CD4-positive, alpha-beta T cell treated with Interleukin-1 beta for 1 hour (primary cell): ENCODE data around the gene BICRA.

ENCODE experiments used
- DNase-seq, 2 donors: peaks; one replicate each; pipeline ENCODE4 v3.0.0-alpha.2; 2020 to 2022

Gene BICRA

DNA sequence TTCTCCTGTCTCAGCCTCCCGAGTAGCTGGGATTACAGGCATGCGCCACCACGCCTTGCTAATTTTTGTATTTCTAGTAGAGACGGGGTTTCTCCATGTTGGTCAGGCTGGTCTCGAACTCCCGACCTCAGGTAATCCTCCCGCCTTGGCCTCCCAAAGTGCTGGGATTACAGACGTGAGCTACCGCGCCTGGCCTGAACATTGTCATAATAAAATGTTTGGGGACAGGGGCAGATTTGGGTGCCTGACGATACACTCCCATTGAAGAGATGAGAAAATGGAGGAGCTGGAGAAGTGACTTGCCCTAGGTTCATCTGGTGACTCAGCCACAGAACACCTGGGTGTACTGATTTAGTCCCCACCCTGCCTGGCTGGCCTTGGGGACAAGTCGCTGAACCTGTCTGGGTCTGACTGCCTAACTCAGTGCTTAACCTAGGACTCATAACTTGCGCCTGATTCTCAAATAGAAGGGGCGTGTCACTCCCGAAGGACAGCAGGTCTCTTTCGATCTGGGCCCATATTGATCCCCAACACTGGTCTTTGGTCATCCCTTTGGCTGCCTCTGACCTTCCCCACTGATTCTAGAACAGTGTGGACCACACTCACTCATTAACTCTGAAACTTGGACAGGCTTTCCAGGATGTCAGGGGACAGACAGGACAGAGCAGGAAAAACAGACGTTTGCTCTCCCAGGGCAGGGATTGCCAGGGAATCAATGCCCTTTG is 7.6 kb upstream of the BICRA start:
- no peak for DNase-seq

DNA sequence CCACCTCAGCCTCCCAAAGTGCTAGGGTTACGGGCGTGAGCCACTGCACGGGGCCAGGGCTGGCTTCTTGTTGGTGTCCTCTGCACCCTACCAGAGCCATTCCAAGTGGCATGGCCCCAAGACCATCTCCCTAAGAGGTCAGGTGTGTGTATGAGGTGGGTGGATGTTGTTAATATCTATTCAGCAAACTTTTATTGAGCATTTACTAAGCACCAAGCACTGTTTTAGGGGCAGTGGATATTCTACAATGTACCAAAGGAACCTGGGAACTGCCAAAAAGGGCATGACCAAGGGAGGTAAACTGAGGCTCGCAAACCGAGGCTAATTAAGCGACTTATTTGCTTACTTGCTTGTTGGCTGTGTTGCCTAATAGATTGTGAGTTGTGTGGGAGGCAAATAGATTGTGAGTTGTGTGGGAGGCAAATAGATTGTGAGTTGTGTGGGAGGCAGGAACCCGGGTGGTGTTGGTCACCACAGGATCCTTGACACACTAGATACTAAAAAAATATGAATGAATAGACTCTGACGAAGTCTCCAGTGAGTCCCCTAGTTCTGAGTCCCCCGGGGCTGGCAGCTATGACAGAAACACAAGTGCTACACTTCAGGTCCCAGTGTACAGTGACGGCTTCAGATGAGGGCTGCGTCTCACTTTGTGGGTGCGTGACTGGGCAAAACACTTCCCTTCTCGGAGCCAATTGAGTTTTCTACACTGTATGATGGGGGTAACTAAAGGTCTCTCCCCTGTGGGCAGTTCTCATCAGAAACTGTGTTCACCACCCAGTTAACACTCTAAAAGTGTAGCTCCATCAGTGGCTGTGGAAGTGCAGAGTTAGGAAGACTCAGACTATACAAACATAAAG is 5.0 kb upstream of the BICRA start:
- DNase-seq = no peak

- no peak for DNase-seq
These were observed 1.3 kb upstream of the BICRA start for GRCh38 chr19:47607564-47608073.

GRCh38 chr19:47608074-47608918 is 638 bp upstream of the BICRA start:
- DNase-seq = peak; percentile 96 to 97

- peak; percentile 34 to 51 for DNase-seq
These were observed 1.3 kb downstream of the BICRA start for GRCh38 chr19:47609906-47610894.

DNA sequence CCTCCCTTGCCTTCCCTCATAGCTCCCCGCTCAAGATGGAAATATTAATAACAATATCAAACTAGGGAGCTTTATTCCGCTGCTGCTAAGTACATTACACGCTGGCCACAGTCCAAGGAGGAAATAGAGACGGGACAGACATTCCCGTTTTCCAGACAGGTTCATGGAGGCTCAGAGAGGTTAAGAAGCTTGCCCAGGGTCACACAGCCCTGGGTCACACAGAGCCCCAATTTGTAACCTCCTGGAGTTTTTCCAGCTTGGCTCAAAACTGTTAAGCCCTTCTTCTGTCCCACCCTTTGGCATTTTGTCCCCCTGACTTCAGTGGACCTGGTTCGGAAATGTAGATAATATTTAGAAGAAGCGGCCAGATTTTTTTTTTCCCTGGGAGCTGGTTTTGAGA is 2.0 kb downstream of the BICRA start:
- DNase-seq = no peak

DNA sequence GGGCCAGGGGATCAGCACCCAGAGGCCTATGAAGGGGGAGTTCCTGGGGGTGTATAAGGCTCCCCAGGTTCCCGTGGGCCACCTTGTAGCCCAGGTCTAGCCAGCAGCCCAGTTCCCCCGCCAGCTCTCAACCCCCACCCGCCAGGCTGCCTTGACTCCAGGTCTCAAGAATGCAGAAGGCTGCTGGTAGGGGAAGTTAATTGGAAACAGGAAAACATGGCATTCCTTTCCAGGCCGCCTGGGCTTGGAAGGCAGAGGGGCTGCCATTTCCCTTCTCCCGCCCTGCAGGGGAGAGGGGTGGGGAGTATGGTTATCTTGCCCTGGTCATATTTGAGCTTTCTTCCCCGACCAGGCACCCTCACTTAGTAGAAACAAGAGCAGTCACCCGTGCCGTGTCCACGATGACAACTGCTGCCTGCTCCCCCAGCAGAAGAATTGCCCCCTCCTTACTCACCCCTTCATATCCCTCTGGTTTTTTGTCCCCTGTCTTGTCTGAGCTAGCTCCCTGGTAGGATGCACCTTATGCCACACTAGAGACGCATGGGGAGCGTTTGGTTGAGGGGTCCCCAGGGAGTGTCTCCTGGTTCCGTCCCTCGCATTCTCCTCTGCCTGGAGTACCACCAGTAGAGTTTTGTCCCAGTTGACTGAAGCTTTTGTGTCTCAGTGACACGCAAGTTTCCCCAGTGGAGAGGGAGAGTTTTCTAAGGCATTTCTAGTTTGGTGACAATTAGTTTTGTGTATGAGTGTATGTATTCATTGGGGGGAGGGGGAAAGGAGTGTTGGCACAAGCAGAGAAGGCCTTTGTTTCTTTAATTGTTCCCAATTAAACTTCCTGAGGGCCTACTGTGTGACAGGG is 4.5 kb downstream of the BICRA start:
- no peak for DNase-seq

- no peak for DNase-seq
These were observed 5.0 kb downstream of the BICRA start for GRCh38 chr19:47614021-47614295.

DNA sequence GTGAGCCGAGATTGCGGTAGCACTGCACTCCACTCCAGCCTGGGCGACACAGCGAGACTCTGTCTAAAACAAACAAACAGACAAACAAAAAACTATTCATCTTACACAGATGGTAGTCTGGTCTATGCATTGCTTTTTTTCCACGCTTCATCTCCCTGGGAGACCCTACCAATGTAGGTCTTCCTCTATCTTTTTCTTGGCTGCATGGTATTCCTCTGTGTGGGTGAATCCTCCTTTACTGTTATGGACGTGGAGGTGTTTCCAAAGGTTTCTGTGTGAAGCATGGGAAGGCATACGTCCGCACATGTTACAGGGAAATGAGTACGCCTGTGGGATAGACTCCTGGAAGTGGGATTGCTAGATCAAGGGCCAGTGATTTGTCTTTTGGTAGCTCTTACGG is 5.6 kb downstream of the BICRA start:
- no peak for DNase-seq

DNA sequence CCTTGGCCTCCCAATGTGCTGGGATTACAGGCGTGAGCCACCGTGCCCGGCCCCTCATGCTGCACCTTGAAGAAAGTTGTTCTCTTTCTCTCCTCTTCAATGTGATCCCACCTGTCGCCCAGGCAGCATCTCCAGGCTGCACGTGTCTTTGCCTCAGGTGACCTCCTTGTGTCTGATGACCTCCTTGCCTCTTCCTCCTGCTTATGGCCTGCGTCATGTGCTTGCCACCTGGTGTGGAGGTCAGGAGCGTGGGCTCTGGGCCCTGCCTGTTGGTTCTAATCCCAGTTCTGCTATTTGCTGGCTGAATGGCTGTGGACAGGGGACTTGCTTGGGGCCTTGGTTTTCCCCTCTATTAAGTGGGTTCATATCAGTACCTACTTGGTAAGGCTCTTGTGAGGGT is 6.3 kb downstream of the BICRA start:
- DNase-seq = no peak

GRCh38 chr19:47615714-47616113 is 6.8 kb downstream of the BICRA start:
- no peak for DNase-seq

GRCh38 chr19:47618771-47619170 is 9.8 kb downstream of the BICRA start:
- DNase-seq = no peak

- no peak for DNase-seq
These were observed 10.8 kb downstream of the BICRA start for GRCh38 chr19:47619763-47620162.

DNA sequence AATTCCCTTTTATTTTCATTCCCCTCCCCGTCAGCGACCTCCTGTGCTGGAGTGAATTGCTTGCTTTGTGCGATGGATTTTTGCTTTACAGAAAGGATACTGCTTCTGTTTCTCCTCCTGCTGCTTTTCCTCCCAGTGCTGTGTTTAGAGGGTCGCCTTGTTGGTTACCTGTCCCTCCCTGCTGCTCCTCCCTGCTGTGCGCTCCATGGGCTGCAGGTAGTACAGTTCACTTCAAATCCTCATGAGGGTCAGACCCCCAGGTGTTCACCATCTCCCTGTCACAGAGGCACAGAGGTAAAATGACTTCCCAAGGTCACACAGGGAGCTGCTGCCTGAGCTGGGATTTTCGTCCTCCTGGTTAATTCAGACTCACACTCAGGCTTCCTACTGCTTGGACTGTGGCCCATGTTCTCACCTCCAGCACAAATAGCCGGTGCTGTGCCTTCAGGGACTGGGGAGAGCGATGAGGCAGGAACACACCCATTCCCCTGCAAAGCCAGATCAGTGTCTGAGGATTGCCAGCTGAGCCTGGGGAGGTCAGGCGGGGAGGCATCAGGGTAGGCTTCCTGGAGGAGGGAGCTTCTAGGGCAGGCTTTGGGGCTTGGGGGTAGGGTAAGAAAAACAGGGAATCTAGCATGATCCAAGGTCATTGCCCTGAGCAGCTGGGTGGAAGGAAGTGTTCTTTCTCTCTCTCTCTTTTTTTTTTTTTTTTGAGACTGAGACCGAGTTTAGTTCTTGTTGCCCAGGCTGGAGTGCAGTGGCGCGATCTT is 14.4 kb downstream of the BICRA start:
- no peak for DNase-seq

GRCh38 chr19:47623921-47624391 is 15.0 kb downstream of the BICRA start:
- DNase-seq = no peak

- no peak for DNase-seq
These were observed 16.7 kb downstream of the BICRA start for GRCh38 chr19:47625650-47626049.

DNA sequence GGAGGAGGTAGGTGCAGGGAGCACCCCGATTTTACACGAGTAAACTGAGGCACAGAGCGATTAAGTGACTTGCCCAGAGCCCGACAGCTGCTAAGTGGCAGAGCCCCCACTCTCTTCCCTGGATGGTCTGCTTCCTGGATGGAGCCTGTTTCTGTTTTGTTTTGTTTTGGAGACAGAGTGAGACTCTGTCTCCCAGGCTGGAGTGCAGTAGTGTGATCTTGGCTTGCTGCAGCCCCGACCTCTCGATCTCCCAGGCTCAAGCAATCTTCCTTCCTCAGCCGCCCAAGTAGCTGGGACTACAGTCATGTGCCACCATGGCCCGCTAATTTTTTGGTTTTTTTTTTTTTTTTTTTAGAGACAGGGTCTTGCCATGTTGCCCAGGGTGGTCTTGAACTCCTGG is 17.3 kb downstream of the BICRA start:
- DNase-seq = no peak

- no peak for DNase-seq
These were observed 19.3 kb downstream of the BICRA start for GRCh38 chr19:47628078-47628771.

DNA sequence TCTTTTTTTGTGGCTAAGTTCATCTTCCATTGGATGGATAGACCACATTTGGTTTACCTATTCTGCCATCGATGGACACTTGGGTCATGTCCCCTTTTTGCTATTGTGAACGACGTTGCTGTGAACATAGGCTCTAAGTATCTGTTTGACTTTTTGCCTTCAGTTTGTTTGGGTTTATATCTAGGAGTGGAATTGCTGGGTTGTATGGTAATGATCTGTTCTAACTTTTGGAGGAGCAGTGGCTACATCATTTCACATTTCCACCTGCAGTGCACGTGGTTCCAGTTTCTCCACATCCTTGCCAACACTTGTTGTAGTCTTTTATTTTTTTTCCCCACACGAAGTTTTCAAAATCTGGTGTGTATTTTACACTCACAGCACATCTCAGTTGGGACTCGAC is 21.7 kb downstream of the BICRA start:
- DNase-seq = no peak
